AG04449 (cell line): ENCODE results near the gene ZNF516.

Experiments
- CTCF ChIA-PET: fragments of 350-600 bp; formaldehyde crosslinking; extraction: SDS; loops from one replicate; lab custom pipeline; 2021; ENCODE audit warnings: antibody characterized with exemption; lab: Yijun Ruan, JAX
- POLR2A ChIA-PET: fragments of 400-600, 350-600 bp; formaldehyde crosslinking; extraction: SDS; loops from one replicate; lab custom pipeline; 2020; ENCODE audit warnings: antibody characterized with exemption, inconsistent platforms; lab: Yijun Ruan, JAX
- DNase-seq: peaks from one replicate; pipeline ENCODE4 v3.0.0-alpha.2; 2010; ENCODE audit warnings: low read depth, low spot score
- H3K4me3 ChIP-seq: 2 replicates; pipeline ENCODE4 v1.5.1; 2011; ENCODE audit warnings: low read depth, mild to moderate bottlenecking, control low read depth, low read length
- CTCF ChIP-seq: IDR thresholded peaks from one replicate; pipeline ENCODE4 v1.5.1; 2011; ENCODE audit warnings: mild to moderate bottlenecking, moderate library complexity, low read length, control low read depth, inconsistent platforms; ENCODE audit not compliant: insufficient read depth; ENCODE audit errors: missing control alignments

The ZNF516 gene

GRCh38 chr18:76370686-76371085 lies 124.4 kb downstream of the ZNF516 start:
- no peak for DNase-seq
- POLR2A ChIA-PET = no interaction called here
- H3K4me3 ChIP-seq = no peak overlapping the region
- CTCF ChIA-PET = interaction anchor here (1.0 kb wide), 1 partner anchor 10 kb away, joined by 3 read pairs; no protein-coding TSS in a partner anchor
- no peak for TF ChIP-seq CTCF

GRCh38 chr18:76370201-76370600 lies 124.8 kb downstream of the ZNF516 start:
- no peak for DNase-seq
- ChIA-PET POLR2A (no interaction called here), CTCF (interaction anchor here (1.0 kb wide), 1 partner anchor 11 kb away, joined by 3 read pairs; no protein-coding TSS in a partner anchor)
- no peak for TF ChIP-seq CTCF
- no peak overlapping the region for H3K4me3 ChIP-seq

- ChIA-PET POLR2A (no interaction called here), CTCF (no interaction called here)
- no peak overlapping the region for H3K4me3 ChIP-seq
- no peak for TF ChIP-seq CTCF
- no peak for DNase-seq
Observed at GRCh38 chr18:76369791-76370190, 125.3 kb downstream of the ZNF516 start.

GRCh38 chr18:76368976-76369375 lies 126.1 kb downstream of the ZNF516 start:
- no peak overlapping the region for H3K4me3 ChIP-seq
- ChIA-PET CTCF (no interaction called here), POLR2A (no interaction called here)
- no peak for DNase-seq
- TF ChIP-seq CTCF = no peak

- CTCF ChIA-PET = interaction anchor here (0.8 kb wide), 1 partner anchor 32 kb away, joined by 3 read pairs; no protein-coding TSS in a partner anchor
- no peak for DNase-seq
- no peak for TF ChIP-seq CTCF
Observed at GRCh38 chr18:76368271-76368670, 126.8 kb downstream of the ZNF516 start.

GRCh38 chr18:76367168-76368125 lies 127.6 kb downstream of the ZNF516 start:
- CTCF ChIA-PET = interaction anchor here (0.6 to 1.0 kb wide), 3 partner anchors 9 to 33 kb away, joined by 3 read pairs; no protein-coding TSS in a partner anchor
- TF ChIP-seq CTCF = no peak
- POLR2A ChIA-PET = no interaction called here
- DNase-seq = no peak
- no peak overlapping the region for H3K4me3 ChIP-seq

More at GRCh38 chr18:76368271-76368670, 126.8 kb downstream of the ZNF516 start:
- no peak overlapping the region for H3K4me3 ChIP-seq
- POLR2A ChIA-PET = no interaction called here
